Uterus (tissue), 2 donors: ENCODE measurements around the gene TMEM106B.

Source experiments
- CTCF ChIP-seq, 4 experiments: fragments of 200-600 bp in 2 of 4; fragments of 450-650 bp in 2 of 4; sonication (generic) in 2 of 4; IDR thresholded peaks; one replicate each; pipeline ENCODE4 v1.5.1; 2016 to 2019; ENCODE audit warnings: antibody characterized with exemption in 4 of 4, mild to moderate bottlenecking in 2 of 4, moderate library complexity in 1 of 4
- POLR2A ChIP-seq, 2 donors: fragments of 450-650 bp; IDR thresholded peaks; one replicate each; pipeline ENCODE4 v1.6.1; 2016; ENCODE audit warnings: antibody characterized with exemption in 2 of 2, mild to moderate bottlenecking in 1 of 2, moderate library complexity in 1 of 2

GRCh38 chr7:12222889-12223579 is 11.9 kb downstream of the TMEM106B start:
- TF ChIP-seq CTCF (IDR thresholded peaks at IDR 0.05) (no peak), POLR2A (IDR thresholded peaks at IDR 0.05) (no peak)
